ENCODE measurements around the gene PEX1.

PEX1 gene

GRCh38 chr7:92513167-92513902, 15.0 kb downstream of the PEX1 start:
- H3K27ac ChIP-seq, result no peak overlapping the region
- peaks cover 30% of the 10 kb centered on the region for H3K36me3 ChIP-seq
- no peak overlapping the region for H3K4me3 ChIP-seq (ENCODE audit: low read depth, low read length)
- no peak for TF ChIP-seq CTCF (IDR thresholded peaks at IDR 0.05; ENCODE audit: low read depth, low read length)
- no peak for DNase-seq
- H3K9me3 ChIP-seq (ENCODE audit: severe bottlenecking), result no peaks in the 10 kb centered on the region
- H3K27me3 ChIP-seq (ENCODE audit: insufficient read depth, low read depth, severe bottlenecking), result no peaks in the 10 kb centered on the region

GRCh38 chr7:92508946-92509345, 19.4 kb downstream of the PEX1 start:
- Histone ChIP-seq H3K9me3 (ENCODE audit: severe bottlenecking) (no peaks in the 10 kb centered on the region), H3K27ac (no peak overlapping the region), H3K4me3 (ENCODE audit: low read depth, low read length) (no peak overlapping the region), H3K36me3 (peaks cover 29% of the 10 kb centered on the region), H3K27me3 (ENCODE audit: insufficient read depth, low read depth, severe bottlenecking) (no peaks in the 10 kb centered on the region)
- TF ChIP-seq CTCF (IDR thresholded peaks at IDR 0.05; ENCODE audit: low read depth, low read length), result no peak
- no peak for DNase-seq

- no peak for TF ChIP-seq CTCF (IDR thresholded peaks at IDR 0.05; ENCODE audit: low read depth, low read length)
- Histone ChIP-seq H3K4me3 (ENCODE audit: low read depth, low read length) (no peak overlapping the region), H3K27ac (no peak overlapping the region), H3K36me3 (peaks cover 23% of the 10 kb centered on the region), H3K27me3 (ENCODE audit: insufficient read depth, low read depth, severe bottlenecking) (no peaks in the 10 kb centered on the region), H3K9me3 (ENCODE audit: severe bottlenecking) (no peaks in the 10 kb centered on the region)
- DNase-seq, result no peak
These were observed 22.0 kb downstream of the PEX1 start for GRCh38 chr7:92506363-92506762.

DNA sequence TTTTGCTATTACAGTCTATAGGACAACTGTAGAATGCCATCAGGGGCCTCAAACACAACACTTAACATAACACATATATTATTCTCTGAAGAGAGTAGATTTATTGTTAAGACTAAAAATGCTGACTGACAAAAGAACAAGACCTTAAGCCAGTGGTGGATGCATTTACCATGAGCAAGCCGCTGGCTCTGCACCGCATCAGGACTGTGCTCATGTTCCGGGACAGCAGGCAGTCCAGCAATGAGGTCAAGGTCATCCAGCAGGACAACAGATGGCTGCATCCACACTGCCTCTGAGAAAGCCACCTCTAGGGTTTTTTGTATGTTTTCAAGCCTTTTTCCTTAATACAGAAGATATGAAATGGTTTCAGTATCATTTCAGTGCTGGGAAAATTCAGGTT, 23.8 kb downstream of the PEX1 start:
- no peak overlapping the region for H3K4me3 ChIP-seq (ENCODE audit: low read depth, low read length)
- no peak for TF ChIP-seq CTCF (IDR thresholded peaks at IDR 0.05; ENCODE audit: low read depth, low read length)
- no peaks in the 10 kb centered on the region for H3K9me3 ChIP-seq (ENCODE audit: severe bottlenecking)
- no peak overlapping the region for H3K27ac ChIP-seq
- peaks cover 30% of the 10 kb centered on the region for H3K36me3 ChIP-seq
- DNase-seq, result no peak
- H3K27me3 ChIP-seq (ENCODE audit: insufficient read depth, low read depth, severe bottlenecking), result no peaks in the 10 kb centered on the region

DNA sequence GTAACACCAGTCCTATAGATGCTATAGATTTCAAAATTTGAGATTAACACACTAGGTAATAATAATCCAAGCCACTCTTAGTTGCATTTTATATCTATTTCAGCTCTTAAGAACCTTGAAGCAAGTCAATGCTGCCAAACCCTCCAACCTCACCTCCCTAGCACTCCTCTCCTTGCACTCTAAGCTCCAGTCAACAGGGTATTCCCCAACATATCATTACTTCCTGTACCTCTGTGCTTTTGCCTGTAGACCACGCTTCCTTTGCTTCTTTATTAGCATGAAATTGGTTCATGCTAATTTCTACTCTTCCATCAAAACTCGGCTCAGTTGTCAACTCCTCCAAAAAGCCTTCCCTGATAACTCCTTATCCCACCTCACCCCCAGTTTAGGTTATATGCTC, 24.6 kb downstream of the PEX1 start:
- Histone ChIP-seq H3K9me3 (ENCODE audit: severe bottlenecking) (no peaks in the 10 kb centered on the region), H3K27me3 (ENCODE audit: insufficient read depth, low read depth, severe bottlenecking) (no peaks in the 10 kb centered on the region), H3K27ac (no peak overlapping the region), H3K36me3 (peaks cover 36% of the 10 kb centered on the region), H3K4me3 (ENCODE audit: low read depth, low read length) (no peak overlapping the region)
- DNase-seq, result no peak
- no peak for TF ChIP-seq CTCF (IDR thresholded peaks at IDR 0.05; ENCODE audit: low read depth, low read length)

DNA sequence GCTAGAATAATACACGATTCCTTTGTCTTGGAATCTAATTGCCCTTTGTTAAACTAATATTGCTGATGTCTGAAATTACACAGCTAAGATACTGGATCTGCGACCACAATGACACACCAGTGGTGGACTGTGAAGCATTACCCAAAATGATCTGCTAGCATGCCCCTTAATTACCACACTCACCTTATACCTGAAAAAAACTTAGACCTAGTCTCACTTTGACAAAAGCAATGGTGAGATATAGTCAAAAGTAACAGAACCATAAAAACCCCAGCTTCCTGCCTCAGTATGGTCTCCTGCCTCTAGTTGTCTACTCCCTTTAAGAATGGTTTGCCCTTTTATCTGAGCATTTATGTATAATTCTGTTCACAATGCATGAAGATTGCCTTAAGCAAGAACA, 29.8 kb downstream of the PEX1 start:
- no peak for DNase-seq
- no peak for TF ChIP-seq CTCF (IDR thresholded peaks at IDR 0.05; ENCODE audit: low read depth, low read length)
- H3K27me3 ChIP-seq (ENCODE audit: insufficient read depth, low read depth, severe bottlenecking), result no peaks in the 10 kb centered on the region
- no peak overlapping the region for H3K27ac ChIP-seq
- peaks cover 38% of the 10 kb centered on the region for H3K36me3 ChIP-seq
- H3K9me3 ChIP-seq (ENCODE audit: severe bottlenecking), result no peaks in the 10 kb centered on the region
- no peak overlapping the region for H3K4me3 ChIP-seq (ENCODE audit: low read depth, low read length)

All from WERI-Rb-1 (cell line).